Fibroblast of pulmonary artery (primary cell): ENCODE results near the gene GMDS.

Source experiments
- DNase-seq: peaks from one replicate; pipeline ENCODE4 v3.0.0-alpha.2; 2010; ENCODE audit warnings: low read depth
- H3K4me3 ChIP-seq: replicated peaks from 2 replicates; pipeline ENCODE4 v1.5.1; 2011; ENCODE audit warnings: low read depth, mild to moderate bottlenecking, control low read depth, low read length, moderate library complexity
- CTCF ChIP-seq: IDR thresholded peaks from 2 replicates; pipeline ENCODE4 v1.5.1; 2011; ENCODE audit warnings: mild to moderate bottlenecking, control low read depth, low read length, inconsistent platforms; ENCODE audit errors: missing control alignments

Gene GMDS

GRCh38 chr6:2229742-2230141 is 15.7 kb downstream of the GMDS start:
- H3K4me3 ChIP-seq, result no peak overlapping the region
- no peak for DNase-seq
- TF ChIP-seq CTCF, result no peak

GRCh38 chr6:2229039-2229438 is 16.4 kb downstream of the GMDS start:
- TF ChIP-seq CTCF, result no peak
- H3K4me3 ChIP-seq, result no peak overlapping the region
- peak; percentile 57 for DNase-seq

- TF ChIP-seq CTCF, result no peak
- H3K4me3 ChIP-seq, result no peak overlapping the region
- no peak for DNase-seq
These were observed 17.0 kb downstream of the GMDS start for GRCh38 chr6:2228392-2228791.

- no peak overlapping the region for H3K4me3 ChIP-seq
- DNase-seq, result no peak
- no peak for TF ChIP-seq CTCF
These were observed 18.6 kb downstream of the GMDS start for GRCh38 chr6:2226775-2227174.

- TF ChIP-seq CTCF, result no peak
- DNase-seq, result peak; percentile 24
- no peak overlapping the region for H3K4me3 ChIP-seq
These were observed 19.7 kb downstream of the GMDS start for GRCh38 chr6:2225422-2226392.

GRCh38 chr6:2224847-2225382 is 20.5 kb downstream of the GMDS start:
- TF ChIP-seq CTCF, result no peak
- no peak for DNase-seq
- no peak overlapping the region for H3K4me3 ChIP-seq
